GM19467 (cell line): Measurements from ENCODE around the gene KIF13A.
"Not testable (repeated sequence)": the region's sequence is repeated elsewhere in the genome, so short reads cannot be mapped to it uniquely, and the experiment has no call there.

Experiments used
- ATAC-seq: cut with Tn5 transposase; IDR thresholded peaks from one replicate; pipeline ENCODE4 v1.9.1; 2021; ENCODE audit warnings: mild to moderate bottlenecking, moderate library complexity; ENCODE audit not compliant: unreplicated experiment

KIF13A gene

DNA sequence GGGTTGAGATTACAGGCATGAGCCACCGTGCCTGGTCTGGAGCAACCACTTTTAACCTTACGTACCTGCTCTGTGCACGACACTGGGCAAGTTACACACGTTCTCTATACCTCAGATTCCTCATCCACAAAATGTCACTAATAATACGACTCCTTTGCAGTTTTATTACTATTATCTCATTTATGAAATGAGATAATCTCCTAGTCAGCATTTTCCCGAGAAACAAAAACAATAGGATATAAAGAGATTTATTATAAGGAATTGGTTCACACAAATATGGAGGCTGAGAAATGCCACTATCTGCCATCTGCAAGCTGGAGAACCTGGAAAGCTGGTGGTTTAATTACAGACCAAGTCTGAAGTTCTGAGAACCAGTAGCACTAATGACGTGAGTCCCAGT lies 12.0 kb upstream of the KIF13A start:
- ATAC-seq, result no peak

DNA sequence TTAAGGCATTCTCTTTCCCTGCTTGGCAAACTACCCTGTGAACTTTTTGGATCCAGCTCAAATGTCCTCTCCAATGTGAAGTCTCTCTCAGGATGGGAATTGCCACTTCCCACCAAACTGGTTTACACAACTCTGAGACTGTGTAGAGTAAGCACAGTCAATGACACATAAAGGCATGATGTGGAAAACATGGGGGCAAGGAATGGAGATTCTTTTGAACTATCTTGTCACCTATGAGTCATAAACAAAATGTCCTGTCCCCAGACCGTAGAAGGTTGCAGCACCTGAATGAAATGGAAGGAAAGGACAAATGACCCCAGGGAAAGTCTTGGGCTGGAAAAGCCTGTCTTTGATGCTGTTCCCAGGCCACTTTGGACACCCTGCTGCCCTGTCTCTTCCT lies 11.0 kb upstream of the KIF13A start:
- ATAC-seq, result no peak

GRCh38 chr6:17998003-17998402 lies 10.6 kb upstream of the KIF13A start:
- ATAC-seq, result no peak

- no peak for ATAC-seq
Observed at GRCh38 chr6:17995414-17995813, 8.0 kb upstream of the KIF13A start.

DNA sequence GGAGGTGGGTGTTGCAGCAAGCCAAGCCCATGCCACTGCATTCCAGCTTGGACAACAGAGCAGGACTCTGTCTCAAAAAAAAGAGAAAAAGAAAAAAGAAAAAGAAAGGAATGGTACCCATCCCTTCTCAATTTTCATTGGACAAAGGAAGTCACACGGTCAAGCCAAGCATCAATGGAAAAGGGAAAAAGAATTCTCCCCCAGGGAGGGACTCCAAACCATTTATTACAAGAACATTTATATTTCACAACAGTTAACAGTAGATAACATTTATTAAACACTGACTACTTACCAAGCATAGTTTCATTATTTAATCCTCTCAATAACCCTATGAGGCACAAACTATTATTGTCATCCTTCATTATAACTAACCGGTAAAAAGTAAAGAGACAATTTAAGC lies 6.6 kb upstream of the KIF13A start:
- no peak for ATAC-seq

- no peak for ATAC-seq
Observed at GRCh38 chr6:17988422-17988944, 1.0 kb upstream of the KIF13A start.

DNA sequence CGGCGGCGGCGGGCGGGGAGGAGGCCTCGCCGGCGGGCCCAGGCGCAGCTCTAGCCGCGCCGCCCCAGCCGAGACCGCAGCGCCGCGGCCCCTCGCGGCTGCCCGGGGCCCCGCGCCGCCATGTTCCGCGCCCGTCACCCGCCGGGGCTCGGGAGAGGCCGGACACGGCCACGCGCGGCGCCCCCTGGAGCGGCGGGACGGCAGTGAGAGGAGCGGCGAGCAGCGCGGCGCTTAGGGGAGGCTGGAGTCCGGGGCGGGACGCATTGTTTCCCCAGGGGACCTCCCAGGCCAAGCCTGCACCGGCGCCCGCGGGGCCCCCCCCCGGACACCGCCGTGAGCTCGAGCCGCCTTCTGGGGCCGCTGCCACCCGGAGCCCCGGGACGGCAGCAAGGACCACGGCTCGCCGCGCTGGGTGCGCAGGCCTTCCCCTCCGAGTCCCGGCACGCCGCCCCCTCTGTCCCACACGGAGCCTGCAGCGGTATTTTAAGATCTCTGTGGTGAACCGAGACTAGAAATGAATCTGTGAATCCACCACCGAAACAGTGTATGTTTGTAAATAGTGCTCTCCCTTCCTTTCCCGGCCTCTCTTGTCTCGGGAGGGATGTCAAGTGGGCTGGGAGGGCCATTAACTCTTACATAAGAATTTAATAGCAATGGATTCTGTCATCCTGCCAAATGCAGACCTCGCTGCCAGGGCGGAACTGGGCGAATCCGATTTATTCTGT lies 424 bp upstream of the KIF13A start:
- ATAC-seq, result peak; percentile 79

DNA sequence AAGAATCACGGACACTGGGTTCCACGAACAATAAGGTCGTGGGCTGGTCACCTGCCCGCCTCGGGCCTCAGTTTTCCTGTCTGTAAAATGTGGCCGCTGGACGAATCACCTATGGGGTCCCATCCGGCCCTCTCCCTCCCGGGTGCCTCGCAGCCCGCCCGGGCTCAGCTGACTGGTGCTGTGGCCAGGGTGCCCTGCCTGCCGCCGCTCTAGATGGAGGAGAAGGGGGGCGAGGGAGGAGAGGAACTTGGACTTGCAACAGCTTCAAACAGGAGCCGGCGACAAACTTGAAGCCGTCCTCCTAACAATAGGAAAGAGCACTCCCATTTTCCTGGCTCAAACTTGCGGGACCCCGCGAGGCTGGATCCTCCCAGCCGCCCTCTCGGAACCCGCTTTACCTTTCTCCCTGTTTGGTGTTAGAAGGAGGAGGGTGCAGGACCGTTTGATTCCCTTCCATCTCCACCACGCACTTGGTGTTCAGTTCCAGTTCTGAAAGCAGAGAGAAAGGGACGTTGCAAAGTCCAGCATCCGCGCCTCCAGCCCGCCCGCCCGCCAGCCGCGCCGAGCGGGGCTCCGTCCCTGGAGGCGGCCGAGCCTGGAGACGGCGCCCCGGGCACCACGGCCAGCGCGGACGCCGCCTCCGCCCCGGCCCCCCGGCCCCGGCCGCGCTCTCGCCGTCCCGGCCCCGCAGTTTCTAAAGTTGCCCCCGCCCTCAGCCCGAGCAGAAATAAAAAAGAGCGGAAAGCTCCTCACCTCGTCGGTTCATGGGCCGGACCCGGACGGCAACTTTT lies 584 bp downstream of the KIF13A start:
- peak; percentile 4 for ATAC-seq

GRCh38 chr6:17985934-17986655 lies 1.3 kb downstream of the KIF13A start:
- no peak for ATAC-seq

GRCh38 chr6:17984812-17985670 lies 2.4 kb downstream of the KIF13A start:
- no peak for ATAC-seq

GRCh38 chr6:17984399-17984798 lies 3.0 kb downstream of the KIF13A start:
- no peak for ATAC-seq

GRCh38 chr6:17983730-17984129 lies 3.7 kb downstream of the KIF13A start:
- no peak for ATAC-seq

DNA sequence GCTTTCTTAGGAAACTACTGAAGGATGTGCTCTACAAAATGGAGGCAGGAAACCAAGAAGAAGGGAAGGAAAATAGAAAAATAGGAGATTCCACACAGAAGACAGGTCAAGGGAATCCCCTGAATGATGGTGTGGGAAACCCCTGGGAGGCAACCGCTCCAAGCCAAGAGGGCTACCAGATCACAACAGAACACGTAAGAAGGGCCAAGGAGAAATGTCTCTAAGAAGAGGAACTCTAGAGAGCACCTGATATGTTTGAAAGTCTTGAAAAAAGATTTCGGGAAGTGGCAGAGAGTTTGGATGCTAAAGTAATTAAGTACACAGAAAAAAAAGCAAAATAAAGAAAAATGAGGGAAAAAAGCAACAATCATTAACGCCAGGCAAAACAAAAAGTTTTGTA lies 7.1 kb downstream of the KIF13A start:
- ATAC-seq, result no peak

DNA sequence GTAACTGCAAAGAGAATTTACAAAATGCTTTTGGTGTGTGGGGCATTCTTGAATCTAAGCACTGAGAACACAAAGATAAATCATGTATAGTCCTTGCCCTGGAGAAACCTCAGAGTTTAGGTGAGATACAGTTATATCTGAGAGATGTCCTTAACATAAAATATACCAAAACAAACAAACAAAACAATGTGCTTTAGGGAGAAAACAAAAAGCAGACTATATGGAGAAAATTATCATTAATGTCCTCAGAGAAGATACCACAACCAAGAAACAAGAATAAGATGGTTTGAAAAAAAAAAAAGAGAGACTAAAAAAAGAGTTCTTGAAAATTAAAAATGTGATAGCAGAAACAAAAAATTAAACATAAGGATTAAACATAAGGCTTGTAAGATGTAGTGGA lies 8.0 kb downstream of the KIF13A start:
- ATAC-seq, result no peak

- not testable (repeated sequence) for ATAC-seq
Observed at GRCh38 chr6:17976258-17976657, 11.2 kb downstream of the KIF13A start.

DNA sequence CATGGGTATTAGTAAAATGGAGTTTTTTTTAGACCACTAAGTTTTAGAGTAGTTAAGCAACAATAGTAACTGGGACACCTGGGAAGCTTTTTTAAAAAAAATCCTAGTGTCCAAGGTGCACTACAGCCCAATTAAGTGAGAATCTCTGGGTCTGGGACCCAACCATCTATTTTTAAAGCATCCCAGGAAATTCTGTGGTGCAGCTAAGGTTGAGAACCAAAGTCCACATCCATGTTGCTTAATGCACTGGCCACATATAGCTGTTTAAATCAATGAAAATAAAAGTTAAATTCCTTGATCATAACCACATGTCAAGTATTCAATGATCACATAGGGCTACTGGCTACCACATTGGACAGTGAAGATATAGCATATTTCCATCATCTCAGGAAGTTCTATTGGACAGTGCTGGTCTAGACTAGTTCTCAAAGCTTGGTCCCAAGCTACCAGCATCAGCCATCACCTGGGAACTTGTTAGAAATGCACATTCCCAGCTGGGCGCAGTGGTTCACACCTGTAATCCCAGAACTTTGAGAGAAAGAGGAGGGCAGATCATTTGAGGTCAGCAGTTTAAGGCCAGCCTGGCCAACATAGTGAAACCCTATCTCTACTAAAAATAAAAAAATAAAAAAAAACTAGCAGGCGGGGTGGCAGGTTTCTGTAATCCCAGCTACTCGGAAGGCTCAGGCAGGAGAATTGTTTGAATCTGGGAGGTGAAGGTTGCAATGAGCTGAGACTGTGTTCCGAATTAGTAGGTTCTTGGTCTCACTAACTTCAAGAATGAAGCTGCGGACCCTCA lies 12.7 kb downstream of the KIF13A start:
- ATAC-seq, result no peak

- no peak for ATAC-seq
Observed at GRCh38 chr6:17972978-17973622, 14.3 kb downstream of the KIF13A start.

- ATAC-seq, result no peak
Observed at GRCh38 chr6:17972074-17972952, 15.1 kb downstream of the KIF13A start.
